Natural killer cell (primary cell): ENCODE results near the gene HYLS1. TPM values are rescaled to one million over a fixed set of nuclear protein-coding genes. Genes with fewer than 3 reads are reported as not detected.

Experiments used
- ATAC-seq, 3 donors: fragments of 150-1000 bp in 2 of 3; fragments of 200-7000 bp in 1 of 3; cut with Tn5 transposase; 1 replicate in 1 of 3; 2 replicates in 2 of 3; pipeline ENCODE4 v1.10.0; 2021; ENCODE audit warnings: mild to moderate bottlenecking in 2 of 3, moderate library complexity in 2 of 3
- DNase-seq, 2 donors: peaks; one replicate each; pipeline versions ENCODE4 v3.0.0 to v3.0.0-alpha.2; 2013 to 2021; ENCODE audit warnings: mixed read lengths in 1 of 2
- H3K27ac ChIP-seq: one replicate; pipeline ENCODE4 v1.5.1; 2013; ENCODE audit warnings: mild to moderate bottlenecking, low read length
- H3K27me3 ChIP-seq: one replicate; pipeline ENCODE4 v1.6.1; 2013; ENCODE audit warnings: low read length; ENCODE audit not compliant: control insufficient read depth, insufficient read depth
- H3K36me3 ChIP-seq: one replicate; pipeline ENCODE4 v1.6.1; 2013; ENCODE audit warnings: low read length; ENCODE audit not compliant: control insufficient read depth, insufficient read depth
- H3K4me1 ChIP-seq: one replicate; pipeline ENCODE4 v1.6.1; 2013; ENCODE audit warnings: low read length; ENCODE audit not compliant: control insufficient read depth, insufficient read depth
- H3K4me3 ChIP-seq: one replicate; pipeline ENCODE4 v1.5.1; 2013; ENCODE audit warnings: low read length
- H3K9me3 ChIP-seq: one replicate; pipeline ENCODE4 v1.6.1; 2013; ENCODE audit warnings: low read length; ENCODE audit not compliant: control insufficient read depth, insufficient read depth
- H3K27ac Mint-ChIP-seq, 2 donors: one replicate each; pipeline ENCODE4 v1.8.0; 2022; ENCODE audit warnings: mild to moderate bottlenecking in 2 of 2, mixed read lengths in 2 of 2, moderate library complexity in 1 of 2
- H3K27me3 Mint-ChIP-seq, 2 donors: one replicate each; pipeline ENCODE4 v1.8.0; 2022; ENCODE audit warnings: low read depth in 2 of 2, mixed read lengths in 2 of 2
- H3K36me3 Mint-ChIP-seq: one replicate; pipeline ENCODE4 v1.8.0; 2022; ENCODE audit warnings: mixed read lengths
- H3K4me1 Mint-ChIP-seq, 2 donors: one replicate each; pipeline ENCODE4 v1.8.0; 2022; ENCODE audit warnings: mixed read lengths in 2 of 2
- H3K4me3 Mint-ChIP-seq: one replicate; pipeline ENCODE4 v1.8.0; 2022; ENCODE audit warnings: mild to moderate bottlenecking, moderate library complexity, mixed read lengths
- H3K9me3 Mint-ChIP-seq, 2 donors: one replicate each; pipeline ENCODE4 v1.8.0; 2022; ENCODE audit warnings: mixed read lengths in 2 of 2
- WGBS: methylation state at CpG from one replicate; pipeline ENCODE4 v1.1.7; 2013; ENCODE audit warnings: missing lambda C conversion rate; ENCODE audit not compliant: insufficient coverage; 5-methylcytosine and 5-hydroxymethylcytosine counted together
- intact Hi-C: fragments of 100-400 bp; cut with micrococcal nuclease; formaldehyde crosslinking; loops from one replicate; pipeline ENCODE4 v1.14.2; 2022
- total RNA-seq, 4 donors: library from RNA; stranded (reverse); fragments of 120-200 nt in 1 of 4; gene quantifications; one replicate each; pipeline versions ENCODE4 v1.2.3 to v1.2.4, GENCODE V29; 2013 to 2022
- TF ChIP-seq, protein P1 (sequence below): fragments of 200-600 bp; IDR thresholded peaks from one replicate; pipeline ENCODE4 v1.8.0; 2022; ENCODE audit warnings: antibody characterized with exemption

The HYLS1 gene
- total RNA-seq, 3 donors from 2014 or later (not counting 1 experiment from before 2014, with no cell fraction given): 4.4 to 6.8 (median 5.6) TPM

DNA sequence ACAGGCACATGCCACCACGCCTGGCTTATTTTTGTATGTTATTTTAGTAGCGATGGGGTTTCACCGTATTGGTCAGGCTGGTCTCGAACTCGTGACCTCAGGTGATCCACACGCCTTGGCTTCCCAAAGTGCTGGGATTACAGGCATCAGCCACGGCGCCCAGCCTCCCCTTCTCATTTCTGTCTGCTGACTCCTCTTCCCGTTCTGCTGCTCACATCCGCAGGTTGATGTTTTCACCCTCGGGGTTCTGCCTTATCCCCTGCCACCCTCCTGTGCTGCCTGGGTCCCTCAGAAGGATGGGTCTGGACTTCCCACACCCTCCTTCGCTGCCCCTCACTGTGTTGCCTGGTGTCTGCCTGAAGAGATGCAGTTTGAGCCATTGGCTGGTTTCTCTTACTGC is 39.2 kb downstream of the HYLS1 start:
- no peak for DNase-seq
- H3K27ac Mint-ChIP-seq: no peak overlapping the region
- H3K4me1 Mint-ChIP-seq: peaks cover 0 to 4% of the 10 kb centered on the region in 2 donors
- Histone ChIP-seq H3K27ac (no peak overlapping the region), H3K36me3 (no peaks in the 10 kb centered on the region), H3K4me3 (no peak overlapping the region), H3K27me3 (no peaks in the 10 kb centered on the region), H3K4me1 (no peaks in the 10 kb centered on the region), H3K9me3 (no peaks in the 10 kb centered on the region)
- H3K4me3 Mint-ChIP-seq: no peak overlapping the region
- intact Hi-C loops: no loop called here
- no peaks in the 10 kb centered on the region for H3K36me3 Mint-ChIP-seq
- peaks cover 7 to 21% of the 10 kb centered on the region in 2 donors for H3K27me3 Mint-ChIP-seq
- ATAC-seq: no peak
- TF ChIP-seq, protein P1, sequence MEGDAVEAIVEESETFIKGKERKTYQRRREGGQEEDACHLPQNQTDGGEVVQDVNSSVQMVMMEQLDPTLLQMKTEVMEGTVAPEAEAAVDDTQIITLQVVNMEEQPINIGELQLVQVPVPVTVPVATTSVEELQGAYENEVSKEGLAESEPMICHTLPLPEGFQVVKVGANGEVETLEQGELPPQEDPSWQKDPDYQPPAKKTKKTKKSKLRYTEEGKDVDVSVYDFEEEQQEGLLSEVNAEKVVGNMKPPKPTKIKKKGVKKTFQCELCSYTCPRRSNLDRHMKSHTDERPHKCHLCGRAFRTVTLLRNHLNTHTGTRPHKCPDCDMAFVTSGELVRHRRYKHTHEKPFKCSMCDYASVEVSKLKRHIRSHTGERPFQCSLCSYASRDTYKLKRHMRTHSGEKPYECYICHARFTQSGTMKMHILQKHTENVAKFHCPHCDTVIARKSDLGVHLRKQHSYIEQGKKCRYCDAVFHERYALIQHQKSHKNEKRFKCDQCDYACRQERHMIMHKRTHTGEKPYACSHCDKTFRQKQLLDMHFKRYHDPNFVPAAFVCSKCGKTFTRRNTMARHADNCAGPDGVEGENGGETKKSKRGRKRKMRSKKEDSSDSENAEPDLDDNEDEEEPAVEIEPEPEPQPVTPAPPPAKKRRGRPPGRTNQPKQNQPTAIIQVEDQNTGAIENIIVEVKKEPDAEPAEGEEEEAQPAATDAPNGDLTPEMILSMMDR: no peak
- WGBS: 87% methylated on average over 12 of the region's 12 CpGs
- H3K9me3 Mint-ChIP-seq: no peaks in the 10 kb centered on the region

DNA sequence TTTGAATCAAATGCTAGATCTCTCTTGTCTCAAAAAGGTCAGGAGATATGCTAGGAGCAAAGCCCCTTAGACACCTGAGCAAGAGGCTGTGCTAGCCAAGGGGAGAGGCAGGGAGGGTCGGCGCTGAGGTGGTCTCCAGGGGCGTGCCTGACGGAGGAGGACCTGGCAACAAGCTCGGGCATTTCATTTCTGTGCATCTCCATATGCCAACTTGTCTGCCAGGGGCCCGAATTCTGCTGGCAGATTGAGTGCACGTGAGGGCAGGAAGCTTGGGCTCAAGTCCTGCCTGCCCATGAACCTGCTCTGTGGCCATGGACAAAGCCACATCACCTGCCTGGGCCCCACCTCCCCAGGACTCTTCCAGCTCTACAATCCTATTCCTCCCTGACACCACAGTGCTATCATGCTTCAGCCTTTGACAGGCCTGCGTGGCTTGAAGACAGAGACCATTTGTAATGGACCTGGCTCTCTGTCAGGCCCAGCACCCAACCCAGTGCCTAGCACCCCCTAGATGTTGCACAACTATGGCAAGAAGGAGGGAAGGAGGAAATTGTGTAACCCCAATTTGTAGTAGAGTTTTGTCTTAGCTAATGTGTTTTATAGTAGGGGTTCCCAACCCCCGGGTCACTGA is 42.1 kb downstream of the HYLS1 start:
- ATAC-seq (no peak), DNase-seq (no peak)
- H3K4me1 Mint-ChIP-seq: no peaks in the 10 kb centered on the region
- Histone ChIP-seq H3K36me3 (no peaks in the 10 kb centered on the region), H3K27ac (no peak overlapping the region), H3K4me3 (no peak overlapping the region), H3K4me1 (no peaks in the 10 kb centered on the region), H3K27me3 (no peaks in the 10 kb centered on the region), H3K9me3 (no peaks in the 10 kb centered on the region)
- peaks cover 11 to 27% of the 10 kb centered on the region in 2 donors for H3K27me3 Mint-ChIP-seq
- H3K36me3 Mint-ChIP-seq: no peaks in the 10 kb centered on the region
- H3K4me3 Mint-ChIP-seq: no peak overlapping the region
- intact Hi-C loops: no loop called here
- TF ChIP-seq, protein P1: no peak
- 73% methylated on average over 9 of the region's 9 CpGs for WGBS
- no peak overlapping the region for H3K27ac Mint-ChIP-seq
- no peaks in the 10 kb centered on the region for H3K9me3 Mint-ChIP-seq

DNA sequence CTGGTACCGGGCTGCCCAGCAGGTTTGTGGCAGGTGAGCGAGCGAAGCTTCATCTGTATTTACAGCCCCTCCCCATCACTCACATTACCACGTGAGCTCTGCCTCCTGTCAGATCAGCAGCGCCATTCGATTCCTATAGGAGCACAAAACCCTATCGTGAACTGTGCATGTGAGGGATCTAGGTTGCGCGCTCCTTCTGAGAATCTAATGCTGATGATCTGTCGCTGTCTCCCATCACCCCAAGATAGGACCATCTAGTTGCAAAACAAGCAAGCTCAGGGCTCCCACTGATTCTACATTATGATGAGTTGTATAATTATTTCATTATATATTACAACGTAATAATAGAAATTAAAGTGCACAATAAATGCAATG is 42.6 kb downstream of the HYLS1 start:
- Histone ChIP-seq H3K4me1 (no peaks in the 10 kb centered on the region), H3K4me3 (no peak overlapping the region), H3K27ac (no peak overlapping the region), H3K9me3 (no peaks in the 10 kb centered on the region), H3K36me3 (no peaks in the 10 kb centered on the region), H3K27me3 (no peaks in the 10 kb centered on the region)
- Mint-ChIP-seq H3K27me3 (peaks cover 13 to 23% of the 10 kb centered on the region in 2 donors), H3K9me3 (no peaks in the 10 kb centered on the region), H3K36me3 (no peaks in the 10 kb centered on the region), H3K27ac (no peak overlapping the region), H3K4me3 (no peak overlapping the region), H3K4me1 (no peaks in the 10 kb centered on the region)
- TF ChIP-seq, protein P1: no peak
- intact Hi-C loops: no loop called here
- ATAC-seq: no peak
- 88% methylated on average over 10 of the region's 11 CpGs for WGBS
- no peak for DNase-seq

DNA sequence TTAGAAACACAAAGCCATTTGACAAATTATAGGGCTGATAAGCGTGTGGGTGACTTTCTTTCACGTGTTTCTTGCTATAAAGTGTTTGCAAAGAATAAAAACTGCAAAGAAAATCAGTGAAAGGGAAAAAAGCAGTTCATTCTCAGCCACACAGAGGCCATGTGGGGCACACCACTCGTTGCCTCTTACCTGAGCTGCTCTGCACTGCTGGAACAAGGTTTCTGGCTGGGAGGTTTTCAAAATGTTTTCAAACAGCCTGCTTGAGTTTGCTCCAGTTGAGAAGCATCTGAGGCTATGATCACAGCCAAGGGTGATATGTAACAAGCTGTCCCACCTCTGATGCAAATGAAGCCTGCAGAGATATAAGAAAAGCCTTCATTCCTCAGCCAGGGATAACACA is 43.6 kb downstream of the HYLS1 start:
- intact Hi-C loops: no loop called here
- H3K4me3 Mint-ChIP-seq: no peak overlapping the region
- Histone ChIP-seq H3K9me3 (no peaks in the 10 kb centered on the region), H3K36me3 (no peaks in the 10 kb centered on the region), H3K4me1 (no peaks in the 10 kb centered on the region), H3K27me3 (no peaks in the 10 kb centered on the region), H3K4me3 (no peak overlapping the region), H3K27ac (no peak overlapping the region)
- H3K27me3 Mint-ChIP-seq: peaks cover 13 to 14% of the 10 kb centered on the region in 2 donors
- 65% methylated on average over 3 of the region's 3 CpGs for WGBS
- TF ChIP-seq, protein P1: no peak
- H3K27ac Mint-ChIP-seq: no peak overlapping the region
- DNase-seq: no peak
- ATAC-seq: no peak
- no peaks in the 10 kb centered on the region for H3K9me3 Mint-ChIP-seq
- H3K36me3 Mint-ChIP-seq: no peaks in the 10 kb centered on the region
- H3K4me1 Mint-ChIP-seq: no peaks in the 10 kb centered on the region
